Measurements from ENCODE around the gene KSR1.

DNA sequence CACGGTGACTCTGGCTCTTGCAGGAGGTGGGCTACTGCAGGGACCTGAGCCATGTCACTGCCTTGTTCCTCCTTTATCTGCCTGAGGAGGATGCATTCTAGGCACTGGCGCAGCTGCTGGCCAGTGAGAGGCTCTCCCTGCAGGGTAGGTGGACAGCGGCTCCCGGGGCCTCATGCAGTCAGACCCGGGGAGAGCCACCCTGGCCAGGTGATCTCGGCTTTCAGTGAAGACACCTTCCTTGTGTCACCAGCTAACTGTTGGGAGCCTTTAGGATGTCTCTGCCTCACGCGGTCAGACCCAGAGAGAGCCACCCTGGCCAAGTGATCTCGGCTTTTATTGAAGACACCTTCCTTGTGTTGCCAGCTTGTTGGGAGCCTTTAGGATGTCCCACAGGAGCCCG is 31.7 kb upstream of the KSR1 start:
- TF ChIP-seq EZH2 (IDR thresholded peaks at IDR 0.05; ENCODE audit: insufficient read depth, poor library complexity, severe bottlenecking), result no peak
- TF ChIP-seq EZH2phosphoT487 (IDR thresholded peaks at IDR 0.05; ENCODE audit: insufficient read depth, low read depth), result no peak

All from GM23248 (cell line).